ENCODE measurements around the gene COLEC12. TPM values are rescaled to one million over a fixed set of nuclear protein-coding genes. Genes with fewer than 3 reads are reported as not detected.

COLEC12 gene
- total RNA-seq, 1 donor from 2014 or later: 11.6 TPM

GRCh38 chr18:332721-333510 lies 167.6 kb downstream of the COLEC12 start:
- no peaks in the 10 kb centered on the region for H3K79me2 ChIP-seq (ENCODE audit: insufficient read depth, low read length)
- H3K9me3 Mint-ChIP-seq (ENCODE audit: unreplicated experiment): peaks cover 4% of the 10 kb centered on the region
- H3K27ac ChIP-seq (ENCODE audit: low read depth, low read length): no peak overlapping the region
- peaks cover 3% of the 10 kb centered on the region for H3K27me3 ChIP-seq (ENCODE audit: insufficient read depth, low read length)
- H3K4me1 ChIP-seq (ENCODE audit: insufficient read depth, low read length): no peaks in the 10 kb centered on the region
- FAIRE-seq (no peak), DNase-seq (ENCODE audit: low read depth) (peak; percentile 15)
- H3K27me3 Mint-ChIP-seq (ENCODE audit: low read depth, unreplicated experiment): peaks cover 8% of the 10 kb centered on the region
- TF ChIP-seq CTCF (IDR thresholded peaks at IDR 0.05; ENCODE audit: insufficient read depth, low read depth, low read length) (no peak), EZH2 (IDR thresholded peaks at IDR 0.05; ENCODE audit: insufficient read depth, low read length) (no peak)
- H3K36me3 Mint-ChIP-seq (ENCODE audit: low read depth, unreplicated experiment): peaks cover 10% of the 10 kb centered on the region
- no peak overlapping the region for H3K4me3 Mint-ChIP-seq (ENCODE audit: unreplicated experiment)
- H3K9ac ChIP-seq (ENCODE audit: low read length): no peak overlapping the region
- H3K36me3 ChIP-seq (ENCODE audit: insufficient read depth, low read length): no peaks in the 10 kb centered on the region
- no peaks in the 10 kb centered on the region for H4K20me1 ChIP-seq (ENCODE audit: insufficient read depth, low read length)
- H3K4me3 ChIP-seq (ENCODE audit: insufficient read depth, low read depth, low read length): no peak overlapping the region
- no peaks in the 10 kb centered on the region for H3K9me3 ChIP-seq (ENCODE audit: insufficient read depth, low read depth, low read length)
- no peak overlapping the region for H3K4me2 ChIP-seq (ENCODE audit: low read length)
- H2AFZ ChIP-seq (ENCODE audit: low read depth, low read length): no peak overlapping the region
- peak overlapping the region; percentile 7 for H3K27ac Mint-ChIP-seq (ENCODE audit: unreplicated experiment)
- peaks cover 16% of the 10 kb centered on the region for H3K4me1 Mint-ChIP-seq (ENCODE audit: low read depth, unreplicated experiment)

GRCh38 chr18:332007-332406 lies 168.5 kb downstream of the COLEC12 start:
- Histone ChIP-seq H3K9ac (ENCODE audit: low read length) (no peak overlapping the region), H3K4me2 (ENCODE audit: low read length) (no peak overlapping the region), H3K4me3 (ENCODE audit: insufficient read depth, low read depth, low read length) (no peak overlapping the region), H3K79me2 (ENCODE audit: insufficient read depth, low read length) (no peaks in the 10 kb centered on the region), H3K27ac (ENCODE audit: low read depth, low read length) (no peak overlapping the region), H4K20me1 (ENCODE audit: insufficient read depth, low read length) (no peaks in the 10 kb centered on the region), H3K9me3 (ENCODE audit: insufficient read depth, low read depth, low read length) (no peaks in the 10 kb centered on the region), H3K36me3 (ENCODE audit: insufficient read depth, low read length) (no peaks in the 10 kb centered on the region), H3K27me3 (ENCODE audit: insufficient read depth, low read length) (peaks cover 8% of the 10 kb centered on the region), H3K4me1 (ENCODE audit: insufficient read depth, low read length) (no peaks in the 10 kb centered on the region), H2AFZ (ENCODE audit: low read depth, low read length) (no peak overlapping the region)
- Mint-ChIP-seq H3K27ac (ENCODE audit: unreplicated experiment) (peak overlapping the region; percentile 41), H3K4me1 (ENCODE audit: low read depth, unreplicated experiment) (peaks cover 16% of the 10 kb centered on the region), H3K27me3 (ENCODE audit: low read depth, unreplicated experiment) (peaks cover 8% of the 10 kb centered on the region), H3K9me3 (ENCODE audit: unreplicated experiment) (peaks cover 1% of the 10 kb centered on the region), H3K4me3 (ENCODE audit: unreplicated experiment) (no peak overlapping the region), H3K36me3 (ENCODE audit: low read depth, unreplicated experiment) (peaks cover 14% of the 10 kb centered on the region)
- DNase-seq (ENCODE audit: low read depth) (no peak), FAIRE-seq (no peak)
- TF ChIP-seq CTCF (IDR thresholded peaks at IDR 0.05; ENCODE audit: insufficient read depth, low read depth, low read length): no peak
- TF ChIP-seq EZH2 (IDR thresholded peaks at IDR 0.05; ENCODE audit: insufficient read depth, low read length): no peak

GRCh38 chr18:331221-331821 lies 169.2 kb downstream of the COLEC12 start:
- Mint-ChIP-seq H3K36me3 (ENCODE audit: low read depth, unreplicated experiment) (peaks cover 14% of the 10 kb centered on the region), H3K27me3 (ENCODE audit: low read depth, unreplicated experiment) (peaks cover 13% of the 10 kb centered on the region), H3K4me1 (ENCODE audit: low read depth, unreplicated experiment) (peaks cover 16% of the 10 kb centered on the region), H3K4me3 (ENCODE audit: unreplicated experiment) (no peak overlapping the region), H3K9me3 (ENCODE audit: unreplicated experiment) (peaks cover 1% of the 10 kb centered on the region), H3K27ac (ENCODE audit: unreplicated experiment) (peak overlapping the region; percentile 13)
- TF ChIP-seq EZH2 (IDR thresholded peaks at IDR 0.05; ENCODE audit: insufficient read depth, low read length) (no peak), CTCF (IDR thresholded peaks at IDR 0.05; ENCODE audit: insufficient read depth, low read depth, low read length) (no peak)
- Histone ChIP-seq H3K9ac (ENCODE audit: low read length) (no peak overlapping the region), H3K79me2 (ENCODE audit: insufficient read depth, low read length) (no peaks in the 10 kb centered on the region), H2AFZ (ENCODE audit: low read depth, low read length) (no peak overlapping the region), H4K20me1 (ENCODE audit: insufficient read depth, low read length) (no peaks in the 10 kb centered on the region), H3K4me3 (ENCODE audit: insufficient read depth, low read depth, low read length) (no peak overlapping the region), H3K27ac (ENCODE audit: low read depth, low read length) (no peak overlapping the region), H3K27me3 (ENCODE audit: insufficient read depth, low read length) (peaks cover 8% of the 10 kb centered on the region), H3K9me3 (ENCODE audit: insufficient read depth, low read depth, low read length) (no peaks in the 10 kb centered on the region), H3K4me1 (ENCODE audit: insufficient read depth, low read length) (no peaks in the 10 kb centered on the region), H3K36me3 (ENCODE audit: insufficient read depth, low read length) (no peaks in the 10 kb centered on the region), H3K4me2 (ENCODE audit: low read length) (no peak overlapping the region)
- DNase-seq (ENCODE audit: low read depth) (peak; percentile 78), FAIRE-seq (no peak)
